Activated CD4-positive, alpha-beta T cell treated with anti-CD3 and anti-CD28 coated beads, Interleukin-2, amount 10 ng/mL, durations not matched to agents 7 days and 5 days (primary cell): ENCODE measurements around the gene PRKAR2A. TPM values are rescaled to one million over a fixed set of nuclear protein-coding genes. Genes with fewer than 3 reads are reported as not detected.

ENCODE experiments used
- CTCF ChIA-PET: fragments of 350-600 bp; sonication (Branson Sonifier 250); formaldehyde crosslinking; loops from one replicate; lab custom pipeline; 2021; ENCODE audit warnings: antibody characterized with exemption; lab: Charles Lee
- POLR2A ChIA-PET: fragments of 350-600 bp; sonication (Branson Sonifier 250); formaldehyde crosslinking; loops from one replicate; lab custom pipeline; 2021; ENCODE audit warnings: antibody characterized with exemption; lab: Charles Lee
- DNase-seq: peaks from one replicate; pipeline ENCODE4 v3.0.0-alpha.2; 2020
- H3K27ac Mint-ChIP-seq: one replicate; pipeline ENCODE4 v1.8.0; 2021; ENCODE audit warnings: mild to moderate bottlenecking, moderate library complexity, mixed read lengths
- H3K27me3 Mint-ChIP-seq: one replicate; pipeline ENCODE4 v1.8.0; 2021; ENCODE audit warnings: mixed read lengths
- H3K36me3 Mint-ChIP-seq: one replicate; pipeline ENCODE4 v1.8.0; 2021; ENCODE audit warnings: low read depth, mixed read lengths
- H3K4me1 Mint-ChIP-seq: one replicate; pipeline ENCODE4 v1.8.0; 2021; ENCODE audit warnings: mixed read lengths
- H3K4me3 Mint-ChIP-seq: one replicate; pipeline ENCODE4 v1.8.0; 2021; ENCODE audit warnings: mild to moderate bottlenecking, moderate library complexity, mixed read lengths
- H3K9me3 Mint-ChIP-seq: one replicate; pipeline ENCODE4 v1.8.0; 2021; ENCODE audit warnings: mixed read lengths
- total RNA-seq, 2 experiments: library from RNA; stranded (reverse); gene quantifications; one replicate each; pipeline ENCODE4 v1.2.3, GENCODE V29; 2021

PRKAR2A gene
- total RNA-seq, 2 experiments from 2014 or later: 26.4 to 27.2 TPM

DNA sequence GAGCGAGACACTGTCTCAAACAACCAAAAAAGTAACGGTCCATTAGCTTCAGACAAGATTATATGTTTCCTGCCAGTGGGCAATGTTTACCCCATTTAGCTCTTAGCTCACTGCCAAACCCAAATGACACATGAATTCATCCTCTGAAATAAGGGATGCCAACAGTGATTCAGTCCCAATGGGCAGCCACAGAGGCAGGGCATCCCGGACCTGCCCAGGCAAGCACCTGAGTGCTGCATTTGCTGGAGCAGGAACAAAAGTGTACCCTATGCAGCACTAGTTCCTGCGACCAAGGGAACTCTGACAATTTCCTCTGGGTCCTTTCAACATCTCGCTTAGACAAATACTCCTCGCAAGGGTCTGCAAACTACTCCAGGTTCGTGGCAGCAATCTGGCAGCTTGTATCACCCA is 138.6 kb downstream of the PRKAR2A start:
- no peak for DNase-seq
- H3K9me3 Mint-ChIP-seq: no peaks in the 10 kb centered on the region
- H3K27ac Mint-ChIP-seq: peak overlapping the region; percentile 19
- CTCF ChIA-PET: no interaction called here
- peaks cover 40% of the 10 kb centered on the region for H3K4me1 Mint-ChIP-seq
- no peaks in the 10 kb centered on the region for H3K27me3 Mint-ChIP-seq
- peaks cover 44% of the 10 kb centered on the region for H3K36me3 Mint-ChIP-seq
- POLR2A ChIA-PET: no interaction called here
- H3K4me3 Mint-ChIP-seq: no peak overlapping the region

DNA sequence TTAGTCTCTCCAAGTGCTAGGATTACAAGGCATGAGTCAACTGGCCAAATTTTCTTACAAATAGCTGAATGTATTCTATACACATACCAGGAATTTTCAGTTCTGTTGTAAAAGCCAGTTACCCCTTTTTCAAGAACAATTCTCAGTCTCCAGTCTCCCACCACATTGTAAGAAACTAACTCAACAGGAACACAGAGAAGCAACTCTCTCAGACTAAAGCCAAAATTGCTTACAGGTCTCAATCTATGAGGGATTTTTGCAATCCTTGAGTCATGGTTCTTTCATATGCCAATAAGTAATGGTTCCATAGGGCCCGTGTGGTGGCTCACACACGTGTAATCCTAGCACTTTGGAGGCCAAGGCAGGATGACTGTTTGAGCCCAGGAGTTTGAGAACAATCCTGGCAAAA is 139.2 kb downstream of the PRKAR2A start:
- Mint-ChIP-seq H3K4me3 (no peak overlapping the region), H3K9me3 (no peaks in the 10 kb centered on the region), H3K27me3 (no peaks in the 10 kb centered on the region), H3K36me3 (peaks cover 44% of the 10 kb centered on the region), H3K4me1 (peaks cover 40% of the 10 kb centered on the region), H3K27ac (no peak overlapping the region)
- CTCF ChIA-PET: interaction anchor here (0.8 to 2.5 kb wide), 2 partner anchors 10 to 23 kb away, joined by 3 to 6 read pairs; partner anchors contain the start of gene NCKIPSD
- POLR2A ChIA-PET: no interaction called here
- no peak for DNase-seq

DNA sequence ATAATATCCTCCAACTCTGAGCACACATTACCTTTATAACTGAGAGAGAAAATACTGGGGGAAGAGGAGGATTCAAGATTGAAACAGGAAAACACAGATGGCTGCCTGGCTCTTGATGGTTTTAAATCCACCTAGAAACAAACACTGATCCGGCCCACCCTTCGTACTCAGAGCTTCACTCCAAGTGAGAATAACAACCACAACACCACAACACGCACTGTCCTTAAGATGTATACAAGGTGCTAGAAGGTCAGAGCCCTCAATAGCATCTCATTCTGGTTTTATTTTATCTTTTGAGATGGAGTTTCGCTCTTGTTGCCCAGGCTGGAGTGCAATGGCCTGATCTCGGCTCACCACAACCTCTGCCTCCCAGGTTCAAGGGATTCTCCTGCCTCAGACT is 140.5 kb downstream of the PRKAR2A start:
- H3K36me3 Mint-ChIP-seq: peaks cover 46% of the 10 kb centered on the region
- ChIA-PET POLR2A (no interaction called here), CTCF (interaction anchor here (0.6 to 2.5 kb wide), 2 partner anchors 21 to 1899 kb away, joined by 3 to 6 read pairs; partner anchors contain the start of gene NCKIPSD)
- H3K27me3 Mint-ChIP-seq: no peaks in the 10 kb centered on the region
- no peak for DNase-seq
- no peak overlapping the region for H3K27ac Mint-ChIP-seq
- H3K9me3 Mint-ChIP-seq: no peaks in the 10 kb centered on the region
- no peak overlapping the region for H3K4me3 Mint-ChIP-seq
- peaks cover 42% of the 10 kb centered on the region for H3K4me1 Mint-ChIP-seq

DNA sequence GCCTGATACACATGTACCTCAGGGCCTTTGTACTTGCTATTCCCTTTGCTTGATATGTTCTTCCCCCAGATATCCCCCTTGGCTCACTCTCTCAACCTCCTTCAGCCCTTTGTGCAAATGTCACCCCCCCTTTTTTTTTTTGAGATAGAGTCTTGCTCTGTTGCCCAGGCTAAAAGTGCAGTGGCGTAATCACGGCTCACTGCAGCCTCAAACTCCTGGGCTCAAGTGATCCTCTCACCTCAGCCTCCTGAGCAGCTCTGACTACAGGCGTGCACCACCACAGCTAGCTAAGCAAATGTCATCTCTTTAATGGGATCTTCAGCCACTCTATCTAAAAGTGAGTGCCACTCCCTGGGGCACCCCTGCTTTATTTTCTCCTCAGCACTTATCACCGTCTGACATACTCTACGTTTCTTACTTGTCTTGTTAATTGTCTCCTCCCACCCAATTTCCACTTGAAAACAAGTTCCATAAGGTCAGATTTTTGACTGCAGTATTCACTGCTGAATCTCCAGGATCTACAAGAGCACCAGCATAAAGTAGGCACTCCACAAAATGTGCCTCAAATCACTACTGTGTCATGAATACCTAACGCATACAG is 145.3 kb downstream of the PRKAR2A start:
- ChIA-PET POLR2A (no interaction called here), CTCF (no interaction called here)
- Mint-ChIP-seq H3K27ac (no peak overlapping the region), H3K27me3 (no peaks in the 10 kb centered on the region), H3K9me3 (no peaks in the 10 kb centered on the region), H3K36me3 (peaks cover 29% of the 10 kb centered on the region), H3K4me1 (peaks cover 17% of the 10 kb centered on the region), H3K4me3 (no peak overlapping the region)
- DNase-seq: no peak

DNA sequence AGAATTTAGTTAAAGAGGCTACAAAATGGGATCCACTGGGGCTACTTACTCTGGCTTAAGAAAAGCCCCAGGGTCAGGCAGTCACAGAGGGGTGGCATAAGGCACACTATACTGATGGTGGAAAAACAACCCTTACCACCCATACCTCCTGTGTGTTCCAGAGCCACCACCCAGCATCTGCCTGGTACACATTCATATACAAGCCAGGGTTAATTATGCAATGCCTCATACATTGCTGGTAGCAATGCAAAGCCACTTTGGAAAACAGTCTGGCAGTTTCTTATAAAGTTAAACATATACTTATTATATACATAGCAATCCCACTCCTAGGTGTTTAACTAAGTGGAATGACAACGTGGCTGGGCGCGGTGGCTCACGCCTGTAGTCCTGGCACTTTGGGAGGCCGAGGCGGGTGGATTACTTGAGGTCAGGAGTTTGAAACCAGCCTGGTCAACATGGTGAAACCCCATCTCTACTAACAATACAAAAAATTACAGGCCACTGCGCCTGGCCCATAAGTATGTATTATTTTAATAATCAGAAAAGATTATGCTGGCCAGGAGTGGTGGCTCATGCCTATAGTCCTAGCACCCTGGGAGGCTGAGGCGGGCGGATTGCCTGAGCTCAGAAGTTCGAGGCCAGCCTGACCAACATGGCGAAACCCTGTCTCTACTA is 146.8 kb downstream of the PRKAR2A start:
- Mint-ChIP-seq H3K27me3 (no peaks in the 10 kb centered on the region), H3K4me3 (no peak overlapping the region), H3K36me3 (peaks cover 20% of the 10 kb centered on the region), H3K27ac (no peak overlapping the region), H3K9me3 (no peaks in the 10 kb centered on the region), H3K4me1 (peaks cover 15% of the 10 kb centered on the region)
- CTCF ChIA-PET: interaction anchor here (0.8 kb wide), 1 partner anchor 20 kb away, joined by 3 read pairs; no protein-coding TSS in a partner anchor
- POLR2A ChIA-PET: no interaction called here
- DNase-seq: no peak

DNA sequence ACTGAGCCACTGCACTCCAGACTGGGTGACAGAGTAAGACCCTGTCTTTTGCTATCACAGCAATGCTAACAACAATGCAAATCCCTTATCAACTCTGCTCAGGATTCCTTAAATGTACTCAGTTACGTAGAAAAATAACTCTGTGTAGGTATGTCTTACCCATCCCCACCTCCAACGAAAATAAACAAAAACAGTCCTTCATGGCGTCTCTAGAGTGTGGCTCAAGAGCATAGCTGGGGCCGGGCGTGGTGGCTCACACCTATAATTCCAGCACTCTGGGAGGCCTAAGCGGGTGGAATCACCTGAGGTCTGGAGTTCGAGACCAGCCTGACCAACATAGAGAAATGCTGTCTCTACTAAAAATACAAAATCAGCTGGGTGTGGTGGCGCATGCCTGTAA is 148.8 kb downstream of the PRKAR2A start:
- DNase-seq: no peak
- Mint-ChIP-seq H3K27me3 (no peaks in the 10 kb centered on the region), H3K27ac (no peak overlapping the region), H3K4me1 (peaks cover 14% of the 10 kb centered on the region), H3K4me3 (no peak overlapping the region), H3K9me3 (no peaks in the 10 kb centered on the region), H3K36me3 (peaks cover 28% of the 10 kb centered on the region)
- ChIA-PET CTCF (interaction anchor here (0.6 to 0.9 kb wide), 2 partner anchors 10 to 86 kb away, joined by 3 to 5 read pairs; no protein-coding TSS in a partner anchor), POLR2A (no interaction called here)

DNA sequence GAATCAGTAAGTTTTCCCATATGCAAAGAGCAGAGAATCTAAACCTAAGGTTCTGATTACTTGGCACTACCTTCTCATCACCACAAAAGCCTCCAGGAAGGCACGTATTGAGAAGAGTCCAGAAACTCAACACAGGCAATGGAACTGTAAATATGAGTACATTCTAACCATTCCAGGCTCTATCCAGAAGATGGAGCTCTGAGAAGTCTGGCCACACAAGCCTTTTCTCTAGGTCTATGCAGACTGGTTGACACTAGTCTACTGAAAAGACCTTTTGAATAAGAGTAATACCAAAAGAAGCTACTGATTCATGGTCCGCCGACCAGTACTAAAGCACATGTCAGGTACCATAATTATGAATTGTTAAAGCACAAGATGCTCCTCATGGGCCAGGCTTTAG is 149.7 kb downstream of the PRKAR2A start:
- POLR2A ChIA-PET: no interaction called here
- Mint-ChIP-seq H3K4me3 (no peak overlapping the region), H3K27me3 (no peaks in the 10 kb centered on the region), H3K36me3 (peaks cover 33% of the 10 kb centered on the region), H3K27ac (no peak overlapping the region), H3K4me1 (peaks cover 13% of the 10 kb centered on the region), H3K9me3 (no peaks in the 10 kb centered on the region)
- CTCF ChIA-PET: interaction anchor here (0.9 to 1.4 kb wide), 3 partner anchors 10 to 34 kb away, joined by 3 to 4 read pairs (median 3); partner anchors contain the start of gene NCKIPSD
- no peak for DNase-seq

DNA sequence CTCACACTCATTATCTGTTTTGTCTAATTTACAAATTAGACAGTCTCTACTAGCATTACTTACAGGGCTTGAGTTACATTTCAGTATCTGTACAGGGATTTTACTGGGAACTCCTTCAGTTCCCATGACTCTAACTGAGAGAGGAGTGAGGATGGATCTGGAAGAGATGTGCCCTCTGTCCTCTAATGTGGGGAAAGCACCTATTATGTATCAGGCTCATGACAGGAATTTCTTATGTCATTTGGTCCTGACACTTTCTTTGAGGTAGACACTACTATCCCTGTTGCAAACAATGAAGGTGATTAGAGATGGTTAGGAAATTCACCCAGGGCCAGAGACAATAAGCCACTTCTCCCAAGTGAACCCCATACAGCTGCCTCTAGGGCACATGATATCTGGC is 151.1 kb downstream of the PRKAR2A start:
- no peak for DNase-seq
- Mint-ChIP-seq H3K4me3 (no peak overlapping the region), H3K4me1 (peaks cover 6% of the 10 kb centered on the region), H3K27me3 (no peaks in the 10 kb centered on the region), H3K9me3 (no peaks in the 10 kb centered on the region), H3K36me3 (peaks cover 31% of the 10 kb centered on the region), H3K27ac (no peak overlapping the region)
- ChIA-PET CTCF (interaction anchor here (0.6 to 0.8 kb wide), 2 partner anchors 9 to 291 kb away, joined by 3 read pairs; no protein-coding TSS in a partner anchor), POLR2A (no interaction called here)

Other genes starting within 250 kb of the PRKAR2A start
- gene UQCRC1, start 238.2 kb downstream of the PRKAR2A start, total RNA-seq: 100 to 1,000 TPM; 150 to 157 TPM
- under 1 TPM; 0.32 to 0.33 TPM for gene TMEM89, start 226.1 kb downstream of the PRKAR2A start, total RNA-seq
- gene SLC26A6, start 212.4 kb downstream of the PRKAR2A start, total RNA-seq: 10 to 100 TPM; 41.3 to 45.7 TPM
- gene CELSR3, start 185.0 kb downstream of the PRKAR2A start, total RNA-seq: 1 to 10 TPM; 7.9 to 8.6 TPM
- gene NCKIPSD, start 162.0 kb downstream of the PRKAR2A start, total RNA-seq: 10 to 100 TPM; 41.5 to 42.6 TPM
- gene IP6K2, start 130.7 kb downstream of the PRKAR2A start, total RNA-seq: 10 to 100 TPM; 56.6 to 61.2 TPM
- gene SLC25A20, start 51.0 kb upstream of the PRKAR2A start, total RNA-seq: 10 to 100 TPM; 35.2 to 40.6 TPM
- 10 to 100 TPM; 91.0 to 95.0 TPM for gene ARIH2, start 71.0 kb upstream of the PRKAR2A start, total RNA-seq
- 10 to 100 TPM; 45.3 to 47.6 TPM for gene P4HTM, start 142.4 kb upstream of the PRKAR2A start, total RNA-seq
- gene WDR6, start 159.5 kb upstream of the PRKAR2A start, total RNA-seq: 100 to 1,000 TPM; 144 to 157 TPM
- 10 to 100 TPM; 20.7 to 22.0 TPM for gene DALRD3, start 170.7 kb upstream of the PRKAR2A start, total RNA-seq
- gene NDUFAF3, start 174.2 kb upstream of the PRKAR2A start, total RNA-seq: 10 to 100 TPM; 84.5 to 93.2 TPM
- 100 to 1,000 TPM; 152 to 159 TPM for gene IMPDH2, start 181.5 kb upstream of the PRKAR2A start, total RNA-seq
- gene QRICH1, start 246.2 kb upstream of the PRKAR2A start, total RNA-seq: 100 to 1,000 TPM; 140 to 164 TPM